Stimulated activated CD4-positive, alpha-beta T cell treated with anti-CD3 and anti-CD28 coated beads, Interleukin-1b, Interleukin-23, amount 100 ng/mL, for 24 hours (primary cell): ENCODE measurements around the gene SAMM50.
A peak's percentile ranks its signal among the peaks of the same experiment; 100 is the strongest.
"Not testable (repeated sequence)": the region's sequence is repeated elsewhere in the genome, so short reads cannot be mapped to it uniquely, and the experiment has no call there.

ENCODE experiments used
- DNase-seq, 4 experiments: peaks; one replicate each; pipeline ENCODE4 v3.0.0-alpha.2; 2020; ENCODE audit warnings: low read depth in 4 of 4, low spot score in 1 of 4

Gene SAMM50

DNA sequence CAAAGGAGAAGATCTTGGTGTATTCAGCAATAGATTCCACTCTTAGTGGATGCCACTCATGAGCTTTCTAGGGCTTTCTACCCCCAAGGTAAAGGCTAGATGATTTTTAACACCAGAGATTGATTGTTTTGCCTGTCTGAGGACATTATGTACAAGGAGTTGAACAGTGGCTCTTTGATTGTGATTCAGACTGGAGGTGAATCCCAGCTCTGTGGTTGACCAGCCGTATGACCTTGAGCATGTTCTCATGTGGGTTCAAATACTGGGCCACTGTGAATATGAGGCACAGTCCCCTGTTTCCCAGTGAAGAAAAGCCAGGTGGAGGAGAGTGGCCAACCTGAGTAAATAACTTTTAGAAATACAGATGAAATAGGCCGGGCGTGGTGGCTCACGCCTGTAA, 44.9 kb downstream of the SAMM50 start:
- no peak for DNase-seq

- DNase-seq = no peak
These were observed 46.3 kb downstream of the SAMM50 start for GRCh38 chr22:44001521-44001920.

DNA sequence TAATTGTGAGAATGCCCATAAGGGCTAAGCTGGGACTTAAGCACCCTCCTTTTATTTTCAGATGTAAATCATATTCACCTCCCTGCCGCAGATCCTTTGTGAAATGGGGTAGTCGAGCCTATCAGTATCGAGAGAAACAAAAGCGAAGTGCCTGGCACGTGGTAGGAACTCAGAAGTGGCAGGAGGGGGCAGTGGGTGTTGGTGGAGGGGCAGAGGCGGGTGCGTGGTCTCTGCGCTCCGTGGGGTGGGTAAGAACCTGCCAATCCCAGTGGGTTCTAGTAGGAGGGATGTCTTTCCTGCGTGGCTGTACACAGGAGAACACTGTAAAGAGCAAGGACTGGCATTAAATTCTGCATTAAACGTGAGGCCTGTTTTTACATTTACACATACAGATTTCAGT, 47.1 kb downstream of the SAMM50 start:
- DNase-seq = no peak

GRCh38 chr22:44002997-44003396, 47.8 kb downstream of the SAMM50 start:
- no peak for DNase-seq

- DNase-seq = no peak
These were observed 48.3 kb downstream of the SAMM50 start for GRCh38 chr22:44003405-44004103.

- DNase-seq = no peak
These were observed 48.8 kb downstream of the SAMM50 start for GRCh38 chr22:44004104-44004460.

DNA sequence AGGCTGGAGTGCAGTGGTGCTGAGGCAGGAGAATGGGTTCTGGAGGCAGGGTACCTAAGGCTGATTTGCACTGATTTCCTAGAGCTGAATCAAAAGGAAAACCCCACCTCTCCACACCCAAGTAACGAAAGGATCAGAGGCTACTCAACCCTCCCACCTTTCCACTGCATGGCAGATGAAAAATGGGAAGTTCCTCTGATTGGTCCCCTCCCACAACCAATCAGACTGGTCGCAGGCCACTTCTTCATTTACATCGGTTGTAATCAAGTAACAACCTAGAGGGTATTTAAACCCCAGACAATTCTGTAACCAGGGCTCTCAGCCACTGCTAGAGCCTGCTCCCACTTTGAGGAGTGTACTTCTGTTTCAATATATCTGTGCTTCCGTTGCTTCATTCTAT, 50.3 kb downstream of the SAMM50 start:
- no peak for DNase-seq

- DNase-seq = no peak
These were observed 56.9 kb downstream of the SAMM50 start for GRCh38 chr22:44012162-44012561.

DNA sequence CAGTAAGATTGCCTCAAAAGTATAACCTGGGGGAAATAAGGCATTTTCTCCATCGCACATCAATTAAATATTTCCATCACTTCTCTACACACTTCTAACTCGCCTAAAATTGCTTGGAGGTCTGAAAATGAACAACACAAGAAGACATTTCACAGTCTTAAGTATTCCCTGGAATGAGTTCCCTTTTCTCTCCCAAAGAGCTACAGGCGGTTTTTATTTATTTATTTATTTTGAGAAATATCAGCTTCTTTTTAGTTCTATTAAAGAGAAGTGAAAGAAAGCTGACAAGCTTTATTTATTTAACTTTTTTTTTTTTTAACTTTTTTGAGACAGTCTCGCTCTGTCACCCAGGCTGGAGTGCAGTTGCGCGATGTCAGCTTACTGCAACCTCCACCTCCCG, 57.3 kb downstream of the SAMM50 start:
- DNase-seq = no peak

GRCh38 chr22:44014241-44014640, 59.0 kb downstream of the SAMM50 start:
- DNase-seq = no peak

DNA sequence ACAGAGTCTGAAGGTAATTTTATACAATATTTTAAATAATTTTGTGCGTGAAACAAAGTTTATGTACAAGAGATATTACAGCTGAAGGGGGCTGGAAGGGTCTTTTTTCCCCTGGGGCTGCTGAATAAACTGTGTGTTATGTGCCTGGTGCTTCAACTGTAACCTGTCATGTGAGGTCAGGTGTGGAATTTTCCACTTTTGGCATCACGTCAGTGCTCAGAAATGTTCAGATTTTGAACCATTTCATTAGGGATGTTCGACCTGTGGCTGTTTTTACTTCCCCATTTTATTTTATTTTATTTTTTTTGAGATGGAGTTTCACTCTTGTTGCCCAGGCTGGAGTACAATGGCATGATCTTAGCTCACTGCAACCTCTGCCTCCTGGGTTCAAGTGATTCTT, 61.3 kb downstream of the SAMM50 start:
- DNase-seq = not testable (repeated sequence)

- DNase-seq = no peak
These were observed 63.4 kb downstream of the SAMM50 start for GRCh38 chr22:44018594-44018993.

- DNase-seq = no peak
These were observed 64.2 kb downstream of the SAMM50 start for GRCh38 chr22:44019416-44019815.

- DNase-seq = no peak
These were observed 64.6 kb downstream of the SAMM50 start for GRCh38 chr22:44019846-44020245.

DNA sequence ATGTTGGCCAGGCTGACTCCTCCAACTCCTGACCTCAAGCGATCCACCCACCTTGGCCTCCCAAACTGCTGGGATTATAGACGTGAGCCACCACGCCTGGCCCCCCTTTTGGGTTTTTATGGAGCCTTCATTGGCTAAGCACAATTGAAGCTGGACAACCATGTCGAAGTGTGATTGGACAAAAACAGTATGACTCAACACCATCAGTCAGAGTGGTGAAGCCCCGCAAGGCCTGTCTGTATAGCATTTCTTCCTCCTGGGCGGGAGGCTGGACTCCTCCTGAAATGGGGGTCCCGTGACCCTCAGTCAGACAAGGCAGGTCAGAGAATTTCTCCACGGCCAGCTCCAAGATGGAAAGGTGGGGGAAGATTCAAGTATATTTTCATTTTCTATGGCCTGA, 65.7 kb downstream of the SAMM50 start:
- DNase-seq = no peak

- peak in 1 of 4 experiments; percentile 8 for DNase-seq
These were observed 68.4 kb downstream of the SAMM50 start for GRCh38 chr22:44023404-44024287.

DNA sequence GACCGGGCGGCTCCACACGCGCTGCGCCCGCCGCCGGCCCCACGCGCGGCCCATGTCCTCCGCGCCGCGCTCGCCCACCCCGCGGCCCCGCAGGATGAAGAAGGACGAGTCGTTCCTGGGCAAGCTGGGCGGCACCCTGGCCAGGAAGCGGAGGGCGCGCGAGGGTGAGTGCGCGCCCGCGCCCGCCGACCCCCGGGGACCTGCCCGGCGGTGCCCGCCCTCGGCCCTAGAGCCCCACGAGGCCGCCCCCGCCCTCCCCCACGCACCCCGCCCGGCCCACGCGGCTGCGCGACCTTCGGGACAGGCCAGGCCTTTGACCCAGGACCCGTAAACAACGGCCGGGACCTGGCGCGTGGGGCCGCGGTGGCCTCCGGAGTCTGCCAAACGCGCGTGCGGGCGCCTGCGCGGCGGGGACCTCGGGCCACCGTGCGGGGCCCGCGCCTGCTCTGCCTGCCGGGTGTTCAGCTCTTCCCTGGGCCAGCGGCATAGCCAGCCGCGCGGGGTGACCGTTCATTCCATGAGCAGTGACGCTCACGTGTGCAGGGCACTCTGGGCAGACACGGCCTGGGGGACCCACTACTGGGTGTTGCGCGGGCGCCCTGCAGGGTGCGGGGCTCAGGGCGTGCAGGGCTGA, 69.2 kb downstream of the SAMM50 start, which contains the start of gene PARVB:
Gene PARVB, plus strand, starts transcription at position 15 of the 634 bp plus-strand sequence. Its CDS starts 38 bp downstream, at position 53.
- no peak for DNase-seq

GRCh38 chr22:44025171-44026065, 70.2 kb downstream of the SAMM50 start:
- DNase-seq = no peak

DNA sequence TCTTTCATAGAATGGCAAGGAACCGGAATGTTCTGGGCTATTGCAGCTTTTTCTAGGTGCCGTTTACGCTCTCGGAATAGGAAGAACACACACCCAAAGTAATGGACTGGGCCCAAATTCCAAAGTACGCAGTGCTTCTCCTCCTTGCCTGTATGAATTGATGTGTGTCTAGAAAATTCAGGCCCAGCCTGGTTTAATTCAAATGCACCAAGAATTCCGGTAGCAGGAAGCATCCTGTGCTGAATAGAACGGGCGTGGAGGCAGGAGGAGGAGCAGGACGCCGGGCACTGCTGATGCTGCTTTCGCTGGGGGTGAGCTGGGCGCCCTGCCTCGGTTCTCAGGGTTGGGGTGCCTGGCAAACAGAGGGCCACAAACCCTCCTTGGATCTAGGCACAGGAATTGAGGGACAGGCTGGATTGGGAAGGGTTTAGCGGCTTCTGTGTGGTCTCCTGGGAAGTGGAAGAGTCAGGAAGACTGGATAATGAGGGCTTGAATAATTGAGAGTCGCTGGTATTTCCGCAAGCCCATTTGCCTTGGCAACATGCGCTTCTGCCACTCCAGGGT, 70.9 kb downstream of the SAMM50 start:
- no peak for DNase-seq
